ENCODE data around the gene FUBP1. TPM values are rescaled to one million over a fixed set of nuclear protein-coding genes. Genes with fewer than 3 reads are reported as not detected.

The FUBP1 gene
- total and polyA plus RNA-seq, 2 of the 13 experiments (the other 11 are each of a cell fraction or from before 2014, with no cell fraction given): 98.1 to 166 TPM

GRCh38 chr1:77978293-77978968, 441 bp downstream of the FUBP1 start (continued):
- TF ChIP-seq ZNF644 (CRISPR knock-in tag; IDR thresholded peaks at IDR 0.05; ENCODE audit: low read depth) (no peak), ZBTB40 (IDR thresholded peaks at IDR 0.05) (no peak), ZBTB40 (CRISPR knock-in tag; IDR thresholded peaks at IDR 0.05) (0 out of 2 replicates have a peak, but pooled peaks have one; percentile 2), POLR2AphosphoS2 (IDR thresholded peaks at IDR 0.05; ENCODE audit: low read depth, low read length) (0 out of 2 replicates have a peak, but pooled peaks have one; percentile 73), SRSF1 (optimal IDR thresholded peaks at IDR 0.05; ENCODE audit: low read depth, low read length) (no peak), ATF6 (CRISPR knock-in tag; conservative IDR thresholded peaks at IDR 0.05) (no peak), ZBTB10 (CRISPR knock-in tag; IDR thresholded peaks at IDR 0.05; ENCODE audit: borderline replicate concordance) (peak; percentile 47; the same call in 1 of the 2 replicates), PLSCR1 (CRISPR knock-in tag; IDR thresholded peaks at IDR 0.05; ENCODE audit: borderline replicate concordance) (0 out of 2 replicates have a peak, but pooled peaks have one; percentile 20), ZNF784 (CRISPR knock-in tag; IDR thresholded peaks at IDR 0.05; ENCODE audit: borderline replicate concordance) (peak; percentile 62; the same call in 1 of the 2 replicates), ZNF724P (CRISPR knock-in tag; IDR thresholded peaks at IDR 0.05; ENCODE audit: borderline replicate concordance) (no peak)
